ENCODE data around the gene RPS6KA3. TPM values are rescaled to one million over a fixed set of nuclear protein-coding genes. Genes with fewer than 3 reads are reported as not detected.

Gene RPS6KA3
- total and polyA plus RNA-seq, 2 donors (not counting 1 experiment from before 2014, with no cell fraction given), result 17.0 to 63.0 TPM

- Histone ChIP-seq H3K9ac (ENCODE audit: low read length) (no peak overlapping the region), H3K4me3 (ENCODE audit: control extremely low read depth in 1 of 5, extremely low read depth in 1 of 5, insufficient read depth in 1 of 5, low read depth in 2 of 5, low read length in 4 of 5) (no peak overlapping the region), H3K36me3 (replicated peaks in 1 of 2; ENCODE audit: control extremely low read depth in 1 of 2, control insufficient read depth in 1 of 2, extremely low read depth in 1 of 2, insufficient read depth in 2 of 2, low read length in 1 of 2) (peaks cover 0 to 7% of the 10 kb centered on the region in 2 experiments), H2AFZ (ENCODE audit: insufficient read depth, low read depth, low read length, poor library complexity, severe bottlenecking) (no peak overlapping the region), H3K27ac (ENCODE audit: low read length in 2 of 2) (no peak overlapping the region), H3K9me3 (ENCODE audit: control extremely low read depth in 1 of 3, control insufficient read depth in 2 of 3, insufficient read depth in 1 of 3, low read length in 2 of 3) (no peaks in the 10 kb centered on the region), H4K20me1 (ENCODE audit: control insufficient read depth, insufficient read depth, low read length, poor library complexity, severe bottlenecking) (no peaks in the 10 kb centered on the region), H3K4me1 (ENCODE audit: control insufficient read depth in 2 of 2, insufficient read depth in 2 of 2, low read length in 2 of 2) (peaks cover 4 to 8% of the 10 kb centered on the region in 2 donors), H3K27me3 (replicated peaks in 1 of 4; ENCODE audit: control extremely low read depth in 1 of 4, control insufficient read depth in 3 of 4, insufficient read depth in 4 of 4, low read length in 3 of 4) (no peaks in the 10 kb centered on the region), H3K79me2 (ENCODE audit: control insufficient read depth, insufficient read depth, low read length) (peaks cover 24% of the 10 kb centered on the region), H3K4me2 (replicated peaks; ENCODE audit: low read depth, low read length, poor library complexity, severe bottlenecking) (no peak overlapping the region)
- DNase-seq, result no peak
- Mint-ChIP-seq H3K27me3 (no peaks in the 10 kb centered on the region), H3K27ac (no peak overlapping the region), H3K9me3 (ENCODE audit: insufficient read depth) (no peaks in the 10 kb centered on the region), H3K4me1 (peaks cover 29% of the 10 kb centered on the region), H3K4me3 (no peak overlapping the region)
- CTCF ChIA-PET, result no interaction called here
- no peak for ATAC-seq (ENCODE audit: low read depth)
- intact Hi-C loops (cut with micrococcal nuclease), result no loop called here
- WGBS (ENCODE audit: insufficient coverage), result no CpG with 5 or more reads among the region's 2 CpGs
- no peak for TF ChIP-seq EZH2 (IDR thresholded peaks at IDR 0.05; ENCODE audit: borderline replicate concordance, insufficient read depth, low read depth, low read length, poor library complexity, severe bottlenecking)
- no peak for TF ChIP-seq CTCF (IDR thresholded peaks at IDR 0.05)
- POLR2A ChIA-PET, result no interaction called here
Observed at GRCh38 chrX:20227116-20227515, 39.6 kb downstream of the RPS6KA3 start.

DNA sequence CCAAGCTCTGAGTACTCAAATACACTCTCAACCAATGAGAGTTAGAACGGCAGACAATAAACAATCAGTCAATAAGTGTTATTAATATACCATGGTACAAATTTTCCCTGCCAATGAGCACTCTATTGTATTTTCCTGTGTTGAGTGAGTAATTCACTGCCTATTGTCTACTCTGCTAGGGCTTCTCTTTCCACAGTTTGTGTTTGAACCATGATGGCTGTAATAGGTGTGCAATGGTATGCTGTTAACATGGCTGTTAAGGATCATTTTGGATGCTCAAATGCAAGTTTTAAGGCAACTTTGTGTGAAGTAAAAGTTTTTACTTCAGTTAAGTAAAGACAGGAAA lies 41.2 kb downstream of the RPS6KA3 start:
- no CpG with 5 or more reads among the region's 1 CpG for WGBS (ENCODE audit: insufficient coverage)
- DNase-seq (no peak), ATAC-seq (ENCODE audit: low read depth) (no peak)
- Histone ChIP-seq H3K4me3 (ENCODE audit: control extremely low read depth in 1 of 5, extremely low read depth in 1 of 5, insufficient read depth in 1 of 5, low read depth in 2 of 5, low read length in 4 of 5) (no peak overlapping the region), H3K79me2 (ENCODE audit: control insufficient read depth, insufficient read depth, low read length) (peaks cover 24% of the 10 kb centered on the region), H3K4me1 (ENCODE audit: control insufficient read depth in 2 of 2, insufficient read depth in 2 of 2, low read length in 2 of 2) (peaks cover 2 to 8% of the 10 kb centered on the region in 2 donors), H3K4me2 (replicated peaks; ENCODE audit: low read depth, low read length, poor library complexity, severe bottlenecking) (no peak overlapping the region), H3K36me3 (replicated peaks in 1 of 2; ENCODE audit: control extremely low read depth in 1 of 2, control insufficient read depth in 1 of 2, extremely low read depth in 1 of 2, insufficient read depth in 2 of 2, low read length in 1 of 2) (peaks cover 0 to 7% of the 10 kb centered on the region in 2 experiments), H4K20me1 (ENCODE audit: control insufficient read depth, insufficient read depth, low read length, poor library complexity, severe bottlenecking) (no peaks in the 10 kb centered on the region), H3K9me3 (ENCODE audit: control extremely low read depth in 1 of 3, control insufficient read depth in 2 of 3, insufficient read depth in 1 of 3, low read length in 2 of 3) (no peaks in the 10 kb centered on the region), H2AFZ (ENCODE audit: insufficient read depth, low read depth, low read length, poor library complexity, severe bottlenecking) (no peak overlapping the region), H3K27ac (ENCODE audit: low read length in 2 of 2) (no peak overlapping the region), H3K9ac (ENCODE audit: low read length) (no peak overlapping the region), H3K27me3 (replicated peaks in 1 of 4; ENCODE audit: control extremely low read depth in 1 of 4, control insufficient read depth in 3 of 4, insufficient read depth in 4 of 4, low read length in 3 of 4) (no peaks in the 10 kb centered on the region)
- CTCF ChIA-PET, result no interaction called here
- intact Hi-C loops (cut with micrococcal nuclease), result no loop called here
- Mint-ChIP-seq H3K27me3 (no peaks in the 10 kb centered on the region), H3K4me3 (no peak overlapping the region), H3K27ac (no peak overlapping the region), H3K9me3 (ENCODE audit: insufficient read depth) (no peaks in the 10 kb centered on the region), H3K4me1 (peaks cover 29% of the 10 kb centered on the region)
- no peak for TF ChIP-seq CTCF (IDR thresholded peaks at IDR 0.05)
- TF ChIP-seq EZH2 (IDR thresholded peaks at IDR 0.05; ENCODE audit: borderline replicate concordance, insufficient read depth, low read depth, low read length, poor library complexity, severe bottlenecking), result no peak
- POLR2A ChIA-PET, result interaction anchor here (0.6 kb wide), 1 partner anchor 207 kb away, joined by 3 read pairs; no protein-coding TSS in a partner anchor
